GM23338 (cell line): ENCODE results near the gene RPL34. TPM values are rescaled to one million over a fixed set of nuclear protein-coding genes. Genes with fewer than 3 reads are reported as not detected.

Experiments
- ATAC-seq: fragments of 200-7000 bp; cut with Tn5 transposase; 3 replicates; pipeline ENCODE4 v1.9.1; 2020
- DNase-seq: peaks from one replicate; pipeline ENCODE4 v3.0.0-alpha.2; 2015; ENCODE audit warnings: low spot score
- H2AFZ ChIP-seq: fragments of 200-600 bp; sonication (generic); 2 replicates; pipeline ENCODE4 v1.8.0; 2016; ENCODE audit warnings: antibody characterized with exemption, mild to moderate bottlenecking, moderate library complexity
- H3F3A ChIP-seq: fragments of 200-600 bp; sonication (generic); replicated peaks from 2 replicates; pipeline ENCODE4 v1.8.0; 2017; ENCODE audit warnings: antibody characterized with exemption, mixed run types, low read depth
- H3K27ac ChIP-seq: fragments of 200-600 bp; sonication (generic); 2 replicates; pipeline ENCODE4 v1.6.1; 2016; ENCODE audit warnings: low read depth
- H3K27me3 ChIP-seq: fragments of 200-600 bp; sonication (generic); 2 replicates; pipeline ENCODE4 v1.8.0; 2016; ENCODE audit warnings: mild to moderate bottlenecking, mixed run types, moderate library complexity; ENCODE audit not compliant: insufficient read depth
- H3K36me3 ChIP-seq: fragments of 200-600 bp; sonication (generic); 2 replicates; pipeline ENCODE4 v1.8.0; 2016; ENCODE audit warnings: mild to moderate bottlenecking; ENCODE audit not compliant: insufficient read depth
- H3K4me1 ChIP-seq: fragments of 200-600 bp; sonication (generic); 2 replicates; pipeline ENCODE4 v1.8.0; 2016; ENCODE audit warnings: mild to moderate bottlenecking, moderate library complexity; ENCODE audit not compliant: insufficient read depth
- H3K4me2 ChIP-seq: fragments of 200-600 bp; sonication (generic); 2 replicates; pipeline ENCODE4 v1.7.1; 2017; ENCODE audit warnings: mixed run types
- H3K4me3 ChIP-seq: fragments of 200-600 bp; sonication (generic); 2 replicates; pipeline ENCODE4 v1.6.1; 2016; ENCODE audit warnings: mixed run types
- H3K79me2 ChIP-seq: fragments of 200-600 bp; sonication (generic); replicated peaks from 2 replicates; pipeline ENCODE4 v1.8.0; 2017; ENCODE audit warnings: mild to moderate bottlenecking; ENCODE audit not compliant: insufficient read depth
- H3K9me2 ChIP-seq: fragments of 200-600 bp; sonication (generic); 2 replicates; pipeline ENCODE4 v1.8.0; 2017; ENCODE audit not compliant: insufficient read depth
- H4K20me1 ChIP-seq: fragments of 200-600 bp; sonication (generic); replicated peaks from 2 replicates; pipeline ENCODE4 v1.8.0; 2017; ENCODE audit warnings: mild to moderate bottlenecking; ENCODE audit not compliant: insufficient read depth
- H3K27ac Mint-ChIP-seq: 2 replicates; pipeline ENCODE4 v1.8.0; 2020; ENCODE audit warnings: inconsistent platforms, mild to moderate bottlenecking, moderate library complexity, mixed read lengths
- H3K27me3 Mint-ChIP-seq: 3 replicates; pipeline ENCODE4 v1.8.0; 2022; ENCODE audit warnings: low read depth, mild to moderate bottlenecking, moderate library complexity, mixed read lengths, inconsistent platforms; ENCODE audit not compliant: insufficient read depth, poor library complexity
- H3K36me3 Mint-ChIP-seq: 3 replicates; pipeline ENCODE4 v1.8.0; 2021; ENCODE audit warnings: low read depth, mild to moderate bottlenecking, inconsistent platforms, moderate library complexity, mixed read lengths
- H3K4me1 Mint-ChIP-seq: 3 replicates; pipeline ENCODE4 v1.8.0; 2020; ENCODE audit warnings: mild to moderate bottlenecking, inconsistent platforms, mixed read lengths
- H3K4me3 Mint-ChIP-seq: 3 replicates; pipeline ENCODE4 v1.8.0; 2021; ENCODE audit warnings: moderate library complexity, mild to moderate bottlenecking, inconsistent platforms, mixed read lengths
- H3K9me3 Mint-ChIP-seq: 3 replicates; pipeline ENCODE4 v1.8.0; 2020; ENCODE audit warnings: moderate library complexity, mild to moderate bottlenecking, inconsistent platforms, mixed read lengths
- CREB1 ChIP-seq: fragments of 250-450 bp; sonication (Bioruptor Pico); IDR thresholded peaks from 2 replicates; pipeline ENCODE4 v1.5.0; 2020; ENCODE audit warnings: low read depth, mild to moderate bottlenecking, moderate library complexity
- CTCF ChIP-seq, 2 experiments: fragments of 200-600 bp in 1 of 2; sonication (generic) in 1 of 2; conservative IDR thresholded peaks; 2 replicates each; pipeline versions ENCODE4 v1.5.1 to v1.6.1; 2016 to 2017; ENCODE audit warnings: antibody characterized with exemption in 2 of 2, low read depth in 2 of 2, mild to moderate bottlenecking in 2 of 2, moderate library complexity in 1 of 2
- EZH2 ChIP-seq: fragments of 200-600 bp; sonication (generic); IDR thresholded peaks from one replicate; pipeline ENCODE4 v1.8.0; 2017; ENCODE audit warnings: antibody characterized with exemption, mild to moderate bottlenecking, low read depth; ENCODE audit not compliant: unreplicated experiment
- JUNB ChIP-seq: IDR thresholded peaks from one replicate; pipeline ENCODE4 v1.6.1; 2016; ENCODE audit warnings: antibody characterized with exemption; ENCODE audit not compliant: unreplicated experiment
- NANOG ChIP-seq: IDR thresholded peaks from 2 replicates; pipeline ENCODE4 v1.6.1; 2016; ENCODE audit warnings: antibody characterized with exemption, borderline replicate concordance
- POLR2AphosphoS5 ChIP-seq: IDR thresholded peaks from 2 replicates; pipeline ENCODE4 v1.6.1; 2016; ENCODE audit warnings: antibody characterized with exemption, low read depth
- REST ChIP-seq: IDR thresholded peaks from one replicate; pipeline ENCODE4 v1.6.1; 2018; ENCODE audit warnings: antibody characterized with exemption; ENCODE audit not compliant: unreplicated experiment
- STAT1 ChIP-seq: IDR thresholded peaks from one replicate; pipeline ENCODE4 v1.6.1; 2016; ENCODE audit warnings: antibody characterized with exemption; ENCODE audit not compliant: unreplicated experiment
- ZNF114 ChIP-seq: fragments of 250-450 bp; sonication (Bioruptor Pico); IDR thresholded peaks from 2 replicates; pipeline ENCODE4 v1.5.0; 2020; ENCODE audit warnings: mild to moderate bottlenecking, moderate library complexity
- ZNF331 ChIP-seq: fragments of 250-450 bp; sonication (Bioruptor Pico); IDR thresholded peaks from 2 replicates; pipeline ENCODE4 v1.5.0; 2020; ENCODE audit warnings: low read depth, mild to moderate bottlenecking, moderate library complexity
- ZNF462 ChIP-seq: fragments of 250-450 bp; sonication (Bioruptor Pico); IDR thresholded peaks from 2 replicates; pipeline ENCODE4 v1.5.0; 2020; ENCODE audit warnings: mild to moderate bottlenecking, moderate library complexity
- polyA plus RNA-seq: library from polyadenylated mRNA; unstranded; fragments of >200 nt; fragmentation: Nextera tagmentation; extraction: Ambion mirVana; gene quantifications from 2 replicates; pipeline ENCODE4 v1.2.1, GENCODE V29; 2016
- total RNA-seq: library from RNA; depleted of rRNA; stranded (reverse); fragments of >200 nt; shearing (Covaris generic); gene quantifications from 2 replicates; pipeline ENCODE4 v1.2.3, GENCODE V29; 2014

Gene RPL34
- total and polyA plus RNA-seq, 2 experiments from 2014 or later: 785 to 2,566 TPM

- H3K4me1 ChIP-seq: no peaks in the 10 kb centered on the region
- Mint-ChIP-seq H3K27ac (no peak overlapping the region), H3K27me3 (peaks cover 3% of the 10 kb centered on the region), H3K4me1 (peaks cover 8% of the 10 kb centered on the region; the same call in 2 of the 3 replicates), H3K36me3 (no peaks in the 10 kb centered on the region), H3K4me3 (no peak overlapping the region), H3K9me3 (no peaks in the 10 kb centered on the region; the same call in 2 of the 3 replicates)
- no peaks in the 10 kb centered on the region for H3K9me2 ChIP-seq
- H3F3A ChIP-seq: no peaks in the 10 kb centered on the region
- H3K27me3 ChIP-seq: no peaks in the 10 kb centered on the region
- no peak for ATAC-seq
- no peak overlapping the region for H3K27ac ChIP-seq
- DNase-seq: no peak
- H3K79me2 ChIP-seq: no peaks in the 10 kb centered on the region
- H3K4me2 ChIP-seq: no peak overlapping the region
- H3K36me3 ChIP-seq: no peaks in the 10 kb centered on the region
- no peaks in the 10 kb centered on the region for H4K20me1 ChIP-seq
- no peak overlapping the region for H3K4me3 ChIP-seq
- H2AFZ ChIP-seq: no peak overlapping the region
- TF ChIP-seq POLR2AphosphoS5 (no peak), CREB1 (CRISPR knock-in tag) (no peak), ZNF462 (CRISPR knock-in tag) (no peak), ZNF331 (CRISPR knock-in tag) (no peak), EZH2 (no peak), REST (no peak), CTCF (conservative IDR thresholded peaks at IDR 0.05; ENCODE audit: low read depth in 2 of 2) (no peak), JUNB (no peak), STAT1 (no peak), NANOG (no peak), ZNF114 (CRISPR knock-in tag) (no peak)
Measured at GRCh38 chr4:108570993-108571569, 49.3 kb upstream of the RPL34 start.
